Trophoblast cell (in vitro differentiated cells and primary cell): ENCODE data around the gene NWD2.

Source experiments
- DNase-seq, 2 donors: peaks; one replicate each; pipeline ENCODE4 v3.0.0-alpha.2; 2016
- H2AFZ ChIP-seq: 2 replicates; pipeline ENCODE4 v1.6.1; 2013; ENCODE audit warnings: low read length, moderate library complexity, mild to moderate bottlenecking; ENCODE audit not compliant: insufficient read depth, poor library complexity
- H2AK5ac ChIP-seq: 2 replicates; pipeline ENCODE4 v1.6.1; 2013; ENCODE audit warnings: mild to moderate bottlenecking, low read length
- H2BK120ac ChIP-seq: 2 replicates; pipeline ENCODE4 v1.6.1; 2013; ENCODE audit warnings: low read length, mild to moderate bottlenecking, moderate library complexity; ENCODE audit not compliant: insufficient read depth, poor library complexity
- H2BK12ac ChIP-seq: 2 replicates; pipeline ENCODE4 v1.6.1; 2013; ENCODE audit warnings: mild to moderate bottlenecking, low read length, moderate library complexity
- H2BK5ac ChIP-seq: 2 replicates; pipeline ENCODE4 v1.6.1; 2013; ENCODE audit warnings: low read length, low read depth, moderate library complexity, mild to moderate bottlenecking; ENCODE audit not compliant: poor library complexity
- H3K14ac ChIP-seq: 2 replicates; pipeline ENCODE4 v1.6.1; 2013; ENCODE audit warnings: mild to moderate bottlenecking, low read length
- H3K18ac ChIP-seq: 2 replicates; pipeline ENCODE4 v1.6.1; 2013; ENCODE audit warnings: mild to moderate bottlenecking, low read length
- H3K23ac ChIP-seq: 2 replicates; pipeline ENCODE4 v1.6.1; 2013; ENCODE audit warnings: low read length
- H3K27ac ChIP-seq: 2 replicates; pipeline ENCODE4 v1.5.1; 2013; ENCODE audit warnings: low read depth, mild to moderate bottlenecking, inconsistent platforms, low read length, moderate library complexity
- H3K27me3 ChIP-seq: 2 replicates; pipeline ENCODE4 v1.6.1; 2013; ENCODE audit warnings: inconsistent platforms, mild to moderate bottlenecking, low read length, moderate library complexity; ENCODE audit not compliant: insufficient read depth
- H3K36me3 ChIP-seq, 2 experiments: 1 replicate in 1 of 2; 2 replicates in 1 of 2; pipeline ENCODE4 v1.6.1; 2013; ENCODE audit warnings: low read length in 2 of 2, mild to moderate bottlenecking in 2 of 2, moderate library complexity in 1 of 2; ENCODE audit not compliant: insufficient read depth in 2 of 2, control insufficient read depth in 1 of 2
- H3K4ac ChIP-seq: 2 replicates; pipeline ENCODE4 v1.6.1; 2013; ENCODE audit warnings: low read depth, mild to moderate bottlenecking, low read length, moderate library complexity
- H3K4me1 ChIP-seq, 2 experiments: 1 replicate in 1 of 2; 2 replicates in 1 of 2; pipeline ENCODE4 v1.6.1; 2013; ENCODE audit warnings: low read length in 2 of 2, mild to moderate bottlenecking in 2 of 2, moderate library complexity in 1 of 2; ENCODE audit not compliant: insufficient read depth in 2 of 2, control insufficient read depth in 1 of 2
- H3K4me2 ChIP-seq: 2 replicates; pipeline ENCODE4 v1.6.1; 2013; ENCODE audit warnings: inconsistent platforms, mild to moderate bottlenecking, low read length, moderate library complexity
- H3K4me3 ChIP-seq: 2 replicates; pipeline ENCODE4 v1.5.1; 2013; ENCODE audit warnings: mild to moderate bottlenecking, low read depth, low read length, inconsistent platforms
- H3K79me1 ChIP-seq: one replicate; pipeline ENCODE4 v1.6.1; 2013; ENCODE audit warnings: low read length
- H3K79me2 ChIP-seq: 2 replicates; pipeline ENCODE4 v1.6.1; 2013; ENCODE audit warnings: low read length, mild to moderate bottlenecking; ENCODE audit not compliant: control insufficient read depth, insufficient read depth, poor library complexity
- H3K9ac ChIP-seq: 2 replicates; pipeline ENCODE4 v1.6.1; 2013; ENCODE audit warnings: mild to moderate bottlenecking, low read length
- H3K9me3 ChIP-seq: 2 replicates; pipeline ENCODE4 v1.6.1; 2013; ENCODE audit warnings: low read depth, mild to moderate bottlenecking, control low read depth, inconsistent platforms, low read length; ENCODE audit not compliant: insufficient read depth
- H4K12ac ChIP-seq: 2 replicates; pipeline ENCODE4 v1.6.1; 2013; ENCODE audit warnings: low read depth, mild to moderate bottlenecking, low read length, moderate library complexity
- H4K8ac ChIP-seq: 2 replicates; pipeline ENCODE4 v1.6.1; 2013; ENCODE audit warnings: low read depth, mild to moderate bottlenecking, low read length, moderate library complexity
- H4K91ac ChIP-seq: one replicate; pipeline ENCODE4 v1.6.1; 2013; ENCODE audit warnings: low read depth, mild to moderate bottlenecking, low read length, moderate library complexity
- WGBS: extraction: QIAGEN DNeasy Blood & Tissue Kit; methylation state at CpG from one replicate; pipeline ENCODE4 v1.1.7; 2013; ENCODE audit warnings: missing lambda C conversion rate; ENCODE audit not compliant: insufficient read length, insufficient coverage; ENCODE audit errors: extremely low coverage; 5-methylcytosine and 5-hydroxymethylcytosine counted together

The NWD2 gene

DNA sequence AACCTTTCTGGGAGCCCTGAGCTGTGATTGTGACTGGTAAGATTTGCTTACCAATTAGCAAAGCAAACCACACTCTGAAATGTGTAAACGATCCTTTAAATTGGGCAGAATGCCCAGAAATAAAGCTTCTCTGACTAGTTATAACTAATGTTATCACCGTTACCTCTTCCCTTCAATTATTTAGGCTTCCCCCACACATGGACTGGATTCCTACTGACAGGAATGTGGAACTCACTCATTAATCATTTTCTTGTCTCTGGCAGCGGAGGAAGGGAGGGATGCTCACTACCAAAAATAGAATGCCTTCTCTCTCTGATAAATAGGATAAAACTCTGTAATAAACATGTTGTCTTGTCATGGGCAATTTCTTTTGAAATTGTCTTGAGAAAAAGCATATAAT, 25.3 kb upstream of the NWD2 start:
- H3K79me2 ChIP-seq, result no peaks in the 10 kb centered on the region
- no peak overlapping the region for H4K8ac ChIP-seq
- H2BK120ac ChIP-seq, result no peak overlapping the region
- no peak overlapping the region for H3K18ac ChIP-seq
- H3K14ac ChIP-seq, result no peak overlapping the region
- H2AK5ac ChIP-seq, result no peak overlapping the region
- no peak overlapping the region for H3K4me3 ChIP-seq
- no peaks in the 10 kb centered on the region for H3K9me3 ChIP-seq
- no peaks in the 10 kb centered on the region for H3K27me3 ChIP-seq
- no peaks in the 10 kb centered on the region for H3K4me1 ChIP-seq
- no peak overlapping the region for H2AFZ ChIP-seq
- no peak overlapping the region for H3K27ac ChIP-seq
- H3K4me2 ChIP-seq, result no peak overlapping the region
- no peak overlapping the region for H3K23ac ChIP-seq
- DNase-seq, result no peak
- H3K79me1 ChIP-seq, result no peaks in the 10 kb centered on the region
- H2BK12ac ChIP-seq, result no peak overlapping the region
- H3K4ac ChIP-seq, result no peak overlapping the region
- H2BK5ac ChIP-seq, result no peak overlapping the region
- H3K36me3 ChIP-seq, result no peaks in the 10 kb centered on the region
- H3K9ac ChIP-seq, result no peak overlapping the region
- WGBS, result no CpG with 5 or more reads among the region's 3 CpGs
- no peak overlapping the region for H4K12ac ChIP-seq
- no peak overlapping the region for H4K91ac ChIP-seq

DNA sequence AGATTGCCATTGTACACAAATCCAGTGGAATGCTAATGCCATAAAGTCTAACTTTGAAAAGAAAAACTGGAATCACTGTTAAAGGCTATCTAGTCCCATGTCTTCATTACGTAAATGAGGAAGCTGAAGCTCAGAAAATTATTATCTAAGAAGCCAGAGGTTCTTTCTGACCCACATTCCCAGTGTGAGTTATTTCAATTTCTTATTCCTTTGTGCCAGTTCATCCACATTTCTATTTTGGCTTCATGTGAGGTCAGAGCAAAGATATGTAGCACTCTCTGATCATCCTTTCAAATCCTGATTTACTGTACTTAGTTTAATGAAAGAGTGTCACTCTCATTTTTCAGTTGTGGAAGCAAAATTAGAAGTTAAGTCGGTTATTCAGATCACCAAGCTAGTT, 24.6 kb upstream of the NWD2 start:
- Histone ChIP-seq H2BK5ac (no peak overlapping the region), H3K27me3 (no peaks in the 10 kb centered on the region), H3K79me2 (no peaks in the 10 kb centered on the region), H3K14ac (no peak overlapping the region), H3K79me1 (no peaks in the 10 kb centered on the region), H2BK12ac (no peak overlapping the region), H2AFZ (no peak overlapping the region), H3K9me3 (no peaks in the 10 kb centered on the region), H4K8ac (no peak overlapping the region), H3K4ac (no peak overlapping the region), H3K4me1 (no peaks in the 10 kb centered on the region), H3K27ac (no peak overlapping the region), H4K91ac (no peak overlapping the region), H2AK5ac (no peak overlapping the region), H3K4me2 (no peak overlapping the region), H2BK120ac (no peak overlapping the region), H3K4me3 (no peak overlapping the region), H3K18ac (no peak overlapping the region), H4K12ac (no peak overlapping the region), H3K36me3 (no peaks in the 10 kb centered on the region), H3K9ac (no peak overlapping the region), H3K23ac (no peak overlapping the region)
- DNase-seq, result no peak
- no CpG with 5 or more reads among the region's 2 CpGs for WGBS

DNA sequence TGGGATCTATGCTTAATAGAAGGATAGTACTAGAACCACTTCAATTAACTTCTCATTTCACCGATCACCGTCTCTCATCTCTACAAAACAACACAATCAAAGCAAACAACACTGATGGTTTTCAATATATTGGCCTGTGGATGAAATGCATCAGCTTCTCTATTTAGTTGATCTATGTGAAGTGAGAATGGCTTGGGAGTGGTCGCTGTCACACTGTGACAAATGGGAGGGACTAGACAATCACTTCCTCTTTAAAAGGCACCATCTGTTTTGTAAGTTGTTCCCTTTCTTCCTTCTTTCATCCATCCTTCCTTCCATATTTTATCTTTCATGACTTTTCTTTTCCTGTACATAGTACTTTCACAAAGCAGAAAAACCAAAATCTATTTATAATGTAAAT, 23.9 kb upstream of the NWD2 start:
- Histone ChIP-seq H3K4me3 (no peak overlapping the region), H3K4me2 (no peak overlapping the region), H2BK5ac (no peak overlapping the region), H3K36me3 (no peaks in the 10 kb centered on the region), H3K14ac (no peak overlapping the region), H3K4me1 (no peaks in the 10 kb centered on the region), H3K27me3 (no peaks in the 10 kb centered on the region), H2AFZ (no peak overlapping the region), H4K12ac (no peak overlapping the region), H3K79me2 (no peaks in the 10 kb centered on the region), H2AK5ac (no peak overlapping the region), H3K9ac (no peak overlapping the region), H4K91ac (no peak overlapping the region), H3K18ac (no peak overlapping the region), H3K23ac (no peak overlapping the region), H3K9me3 (no peaks in the 10 kb centered on the region), H3K27ac (no peak overlapping the region), H3K79me1 (no peaks in the 10 kb centered on the region), H2BK12ac (no peak overlapping the region), H3K4ac (no peak overlapping the region), H2BK120ac (no peak overlapping the region), H4K8ac (no peak overlapping the region)
- DNase-seq, result no peak
- 100% methylated on average over 2 of the region's 3 CpGs for WGBS

DNA sequence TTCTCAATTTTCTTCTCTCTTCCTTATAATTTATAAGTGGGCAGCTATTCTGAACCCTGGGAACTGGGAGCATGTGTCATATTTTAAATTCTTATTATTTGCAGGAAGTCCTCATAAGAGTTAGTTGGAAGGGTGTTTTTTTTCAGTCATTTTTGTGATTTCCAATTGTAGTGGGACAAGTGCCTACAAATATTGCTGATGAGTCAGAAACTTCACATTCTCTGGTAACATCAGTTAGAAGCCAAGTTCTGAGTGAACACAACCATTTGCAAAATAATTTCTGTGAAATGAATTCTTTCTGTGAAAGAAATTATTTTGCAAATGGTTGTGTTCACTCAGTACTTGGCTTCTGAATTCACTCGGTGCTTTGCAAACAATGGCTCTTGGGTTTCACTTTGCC, 20.8 kb upstream of the NWD2 start:
- Histone ChIP-seq H3K23ac (no peak overlapping the region), H3K27ac (no peak overlapping the region), H2AK5ac (no peak overlapping the region), H2AFZ (no peak overlapping the region), H4K8ac (no peak overlapping the region), H3K4me1 (no peaks in the 10 kb centered on the region), H3K4ac (no peak overlapping the region), H4K12ac (no peak overlapping the region), H3K79me2 (no peaks in the 10 kb centered on the region), H3K36me3 (no peaks in the 10 kb centered on the region), H3K27me3 (no peaks in the 10 kb centered on the region), H3K9me3 (no peaks in the 10 kb centered on the region), H2BK120ac (no peak overlapping the region), H3K9ac (no peak overlapping the region), H3K14ac (no peak overlapping the region), H4K91ac (no peak overlapping the region), H3K4me2 (no peak overlapping the region), H3K79me1 (no peaks in the 10 kb centered on the region), H2BK5ac (no peak overlapping the region), H2BK12ac (no peak overlapping the region), H3K18ac (no peak overlapping the region), H3K4me3 (no peak overlapping the region)
- no CpG with 5 or more reads among the region's 1 CpG for WGBS
- no peak for DNase-seq
